ENCODE measurements around the gene PAFAH2. TPM values are rescaled to one million over a fixed set of nuclear protein-coding genes. Genes with fewer than 3 reads are reported as not detected.

Gene PAFAH2
- total RNA-seq, 2 experiments from 2014 or later, result 7.4 to 8.0 TPM

DNA sequence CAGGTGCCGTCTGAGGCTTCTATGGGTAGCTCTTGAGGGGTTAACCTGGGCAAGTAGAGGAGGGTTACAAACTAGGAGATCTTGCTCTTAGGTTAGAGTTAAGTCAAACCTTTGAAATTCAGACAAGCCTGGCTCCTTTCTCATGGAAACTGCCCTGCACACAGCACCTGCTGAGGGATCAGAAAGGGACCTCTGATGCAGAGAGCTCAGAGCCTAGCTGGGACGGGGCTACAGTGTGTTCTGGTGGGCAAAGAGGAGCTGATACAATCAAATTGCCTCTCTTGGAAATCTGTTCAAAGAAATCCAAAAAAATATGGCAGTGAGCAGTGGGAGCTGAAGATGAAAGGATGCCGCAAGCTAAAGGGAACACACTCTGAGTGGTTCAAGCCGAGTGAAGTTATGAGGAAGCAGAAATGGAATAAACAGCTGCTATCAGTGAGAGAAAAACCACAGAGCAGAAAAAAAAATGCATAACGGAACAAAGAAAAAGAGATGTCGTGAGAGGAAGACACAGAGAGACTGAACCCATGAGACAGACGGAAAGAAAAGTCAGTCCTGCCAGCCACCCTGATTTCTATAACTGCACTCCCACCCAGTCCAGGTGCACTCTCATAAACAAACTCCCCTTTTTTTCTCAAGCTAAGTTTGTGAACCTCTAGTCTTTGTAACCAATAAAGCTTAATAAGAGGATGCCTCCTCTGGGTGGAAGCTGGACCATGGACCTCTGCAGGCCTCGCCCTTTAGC, 26.6 kb downstream of the PAFAH2 start:
- intact Hi-C loops (cut with micrococcal nuclease), result no loop called here
- peaks cover 40% of the 10 kb centered on the region for H3K4me1 Mint-ChIP-seq (ENCODE audit: low read depth)
- no peaks in the 10 kb centered on the region for H3K9me3 Mint-ChIP-seq
- peaks cover 35% of the 10 kb centered on the region for H3K36me3 Mint-ChIP-seq (ENCODE audit: low read depth)
- TF ChIP-seq, protein P1, sequence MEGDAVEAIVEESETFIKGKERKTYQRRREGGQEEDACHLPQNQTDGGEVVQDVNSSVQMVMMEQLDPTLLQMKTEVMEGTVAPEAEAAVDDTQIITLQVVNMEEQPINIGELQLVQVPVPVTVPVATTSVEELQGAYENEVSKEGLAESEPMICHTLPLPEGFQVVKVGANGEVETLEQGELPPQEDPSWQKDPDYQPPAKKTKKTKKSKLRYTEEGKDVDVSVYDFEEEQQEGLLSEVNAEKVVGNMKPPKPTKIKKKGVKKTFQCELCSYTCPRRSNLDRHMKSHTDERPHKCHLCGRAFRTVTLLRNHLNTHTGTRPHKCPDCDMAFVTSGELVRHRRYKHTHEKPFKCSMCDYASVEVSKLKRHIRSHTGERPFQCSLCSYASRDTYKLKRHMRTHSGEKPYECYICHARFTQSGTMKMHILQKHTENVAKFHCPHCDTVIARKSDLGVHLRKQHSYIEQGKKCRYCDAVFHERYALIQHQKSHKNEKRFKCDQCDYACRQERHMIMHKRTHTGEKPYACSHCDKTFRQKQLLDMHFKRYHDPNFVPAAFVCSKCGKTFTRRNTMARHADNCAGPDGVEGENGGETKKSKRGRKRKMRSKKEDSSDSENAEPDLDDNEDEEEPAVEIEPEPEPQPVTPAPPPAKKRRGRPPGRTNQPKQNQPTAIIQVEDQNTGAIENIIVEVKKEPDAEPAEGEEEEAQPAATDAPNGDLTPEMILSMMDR (IDR thresholded peaks at IDR 0.05), result no peak
- ATAC-seq (peak; percentile 90), DNase-seq (peak; percentile 37)
- ChIA-PET CTCF (interaction anchor here (1.0 to 2.2 kb wide), 7 partner anchors 11 to 263 kb away, joined by 3 to 14 read pairs (median 4); partner anchors contain the start of genes CEP85 and PAFAH2), POLR2A (interaction anchor here (0.8 to 1.6 kb wide), 8 partner anchors 14 to 359 kb away, joined by 3 to 14 read pairs (median 3); partner anchors contain the start of gene STMN1)
- peak overlapping the region; percentile 83 for H3K27ac Mint-ChIP-seq
- H3K4me3 Mint-ChIP-seq, result peak overlapping the region; percentile 23
- H3K27me3 Mint-ChIP-seq, result no peaks in the 10 kb centered on the region

DNA sequence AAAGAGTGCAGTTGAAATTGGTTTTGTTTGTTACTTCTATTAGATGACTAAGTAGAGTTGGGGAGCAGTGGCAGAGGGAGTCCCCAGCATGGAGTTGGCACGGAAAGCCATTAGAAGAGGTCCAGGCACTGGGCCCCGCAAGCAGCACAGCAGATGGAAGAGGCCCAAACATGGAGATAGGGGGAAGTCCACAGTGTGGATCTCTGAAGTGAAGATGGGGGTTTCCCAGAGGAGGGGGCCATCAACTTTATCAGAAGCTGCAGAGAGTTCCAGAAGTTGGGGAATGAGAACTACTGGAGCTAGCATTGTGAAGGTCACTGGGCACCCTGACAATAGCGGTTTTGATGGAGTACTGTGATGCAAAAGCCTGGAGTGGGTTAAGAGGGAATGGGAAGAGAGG, 30.6 kb downstream of the PAFAH2 start:
- H3K9me3 Mint-ChIP-seq, result no peaks in the 10 kb centered on the region
- TF ChIP-seq, protein P1 (IDR thresholded peaks at IDR 0.05), result no peak
- ChIA-PET POLR2A (interaction anchor here (0.8 kb wide), 1 partner anchor 17 kb away, joined by 3 read pairs; no protein-coding TSS in a partner anchor), CTCF (interaction anchor here (0.9 to 3.6 kb wide), 5 partner anchors 12 to 72 kb away, joined by 3 to 9 read pairs (median 3); no protein-coding TSS in a partner anchor)
- H3K4me1 Mint-ChIP-seq (ENCODE audit: low read depth), result peaks cover 30% of the 10 kb centered on the region
- no peaks in the 10 kb centered on the region for H3K27me3 Mint-ChIP-seq
- no peak overlapping the region for H3K27ac Mint-ChIP-seq
- DNase-seq (no peak), ATAC-seq (no peak)
- intact Hi-C loops (cut with micrococcal nuclease), result no loop called here
- H3K4me3 Mint-ChIP-seq, result no peak overlapping the region
- H3K36me3 Mint-ChIP-seq (ENCODE audit: low read depth), result peaks cover 29% of the 10 kb centered on the region

DNA sequence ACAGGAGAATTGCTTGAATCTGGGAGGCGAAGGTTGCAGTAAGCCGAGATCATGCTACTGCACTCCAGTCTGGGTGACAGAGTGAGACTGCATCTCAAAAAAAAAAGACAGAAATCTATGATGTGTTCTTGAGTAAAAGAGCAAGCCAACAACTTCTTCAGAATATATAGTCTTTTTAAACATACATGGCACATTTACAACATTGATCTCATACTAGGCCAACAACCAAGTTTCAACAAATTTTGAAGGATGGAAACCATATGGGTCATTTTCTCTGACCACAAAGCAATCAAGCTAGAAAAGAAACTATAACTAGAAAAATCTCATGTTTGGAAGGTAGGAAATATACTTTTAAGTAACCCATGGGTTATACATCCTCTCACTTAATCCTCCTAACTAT, 38.3 kb downstream of the PAFAH2 start:
- TF ChIP-seq, protein P1 (IDR thresholded peaks at IDR 0.05), result no peak
- no peak overlapping the region for H3K4me3 Mint-ChIP-seq
- ChIA-PET CTCF (interaction anchor here (0.8 to 1.5 kb wide), 4 partner anchors 11 to 64 kb away, joined by 3 to 4 read pairs (median 4); no protein-coding TSS in a partner anchor), POLR2A (no interaction called here)
- intact Hi-C loops (cut with micrococcal nuclease), result no loop called here
- peaks cover 4% of the 10 kb centered on the region for H3K4me1 Mint-ChIP-seq (ENCODE audit: low read depth)
- H3K27ac Mint-ChIP-seq, result no peak overlapping the region
- peaks cover 4% of the 10 kb centered on the region for H3K9me3 Mint-ChIP-seq
- H3K27me3 Mint-ChIP-seq, result no peaks in the 10 kb centered on the region
- H3K36me3 Mint-ChIP-seq (ENCODE audit: low read depth), result peaks cover 39% of the 10 kb centered on the region
- ATAC-seq (no peak), DNase-seq (no peak)

DNA sequence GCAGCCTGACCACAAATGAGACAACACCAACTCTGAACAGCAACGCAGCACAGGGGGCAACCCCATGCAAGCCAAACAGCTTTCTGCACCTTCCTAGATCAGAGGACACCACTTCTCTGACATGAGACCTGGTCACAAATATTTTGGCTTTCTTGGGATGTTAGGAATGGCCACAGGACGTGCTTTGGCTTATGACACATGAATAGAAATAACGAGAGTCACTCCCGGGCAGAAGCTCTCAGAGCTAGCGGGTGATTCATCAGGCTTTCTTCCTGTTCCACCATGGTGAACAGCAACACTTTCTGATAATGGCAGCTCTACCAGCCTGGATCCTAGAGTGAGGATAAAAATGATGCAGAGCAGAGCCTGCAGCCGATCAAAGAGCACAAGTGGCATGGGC, 39.4 kb downstream of the PAFAH2 start:
- intact Hi-C loops (cut with micrococcal nuclease), result no loop called here
- Mint-ChIP-seq H3K36me3 (ENCODE audit: low read depth) (peaks cover 33% of the 10 kb centered on the region), H3K4me3 (no peak overlapping the region), H3K27ac (no peak overlapping the region), H3K27me3 (no peaks in the 10 kb centered on the region), H3K9me3 (peaks cover 4% of the 10 kb centered on the region), H3K4me1 (ENCODE audit: low read depth) (peaks cover 8% of the 10 kb centered on the region)
- CTCF ChIA-PET, result interaction anchor here (1.0 to 1.5 kb wide), 3 partner anchors 12 to 84 kb away, joined by 3 to 4 read pairs (median 4); no protein-coding TSS in a partner anchor
- ATAC-seq (no peak), DNase-seq (no peak)
- POLR2A ChIA-PET, result no interaction called here
- TF ChIP-seq, protein P1 (IDR thresholded peaks at IDR 0.05), result no peak

DNA sequence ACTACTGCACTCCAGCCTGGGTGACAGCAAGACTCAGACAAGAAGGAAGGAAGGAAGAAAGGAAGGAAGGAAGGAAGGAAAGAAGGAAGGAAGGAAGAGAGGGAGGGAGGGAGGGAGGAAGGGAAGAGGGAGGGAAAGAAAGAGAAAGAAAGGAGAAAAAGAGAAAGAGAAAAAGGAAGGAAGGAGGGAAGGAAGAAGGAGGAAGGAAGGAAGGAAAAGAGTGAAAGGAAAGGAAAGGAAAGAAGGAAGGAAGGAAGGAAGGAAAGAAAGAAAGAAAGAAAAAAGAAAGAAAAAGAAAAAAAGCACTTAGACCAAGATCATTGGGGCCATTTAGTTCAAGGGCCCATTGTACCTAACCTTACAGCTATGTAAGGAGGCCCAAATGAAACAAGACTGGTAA, 42.3 kb downstream of the PAFAH2 start:
- ChIA-PET CTCF (interaction anchor here (0.9 to 1.4 kb wide), 3 partner anchors 12 to 120 kb away, joined by 3 to 5 read pairs (median 3); no protein-coding TSS in a partner anchor), POLR2A (interaction anchor here (0.6 to 1.5 kb wide), 4 partner anchors 16 to 1010 kb away, joined by 3 to 5 read pairs (median 3); no protein-coding TSS in a partner anchor)
- Mint-ChIP-seq H3K4me3 (no peak overlapping the region), H3K36me3 (ENCODE audit: low read depth) (peaks cover 22% of the 10 kb centered on the region), H3K27me3 (no peaks in the 10 kb centered on the region), H3K9me3 (peaks cover 4% of the 10 kb centered on the region), H3K27ac (no peak overlapping the region), H3K4me1 (ENCODE audit: low read depth) (peaks cover 8% of the 10 kb centered on the region)
- ATAC-seq (no peak), DNase-seq (no peak)
- TF ChIP-seq, protein P1 (IDR thresholded peaks at IDR 0.05), result no peak
- intact Hi-C loops (cut with micrococcal nuclease), result no loop called here
